MM.1S (cell line): ENCODE measurements around the gene DDIT3.
"Not testable (repeated sequence)": the region's sequence is repeated elsewhere in the genome, so short reads cannot be mapped to it uniquely, and the experiment has no call there.

Source experiments
- DNase-seq: peaks from one replicate; pipeline ENCODE4 v3.0.0-alpha.2; 2015
- H2AFZ ChIP-seq: fragments of 300-600 bp; sonication (generic); 2 replicates; pipeline ENCODE4 v1.6.0; 2016; ENCODE audit warnings: antibody characterized with exemption, low read length
- H3F3A ChIP-seq: fragments of 300-600 bp; sonication (generic); 2 replicates; pipeline ENCODE4 v1.6.1; 2016; ENCODE audit warnings: mild to moderate bottlenecking, antibody characterized with exemption, low read length, moderate library complexity, mixed read lengths; ENCODE audit not compliant: insufficient read depth
- H3K27ac ChIP-seq: fragments of 300-600 bp; sonication (generic); 2 replicates; pipeline ENCODE4 v1.5.1; 2016; ENCODE audit warnings: mild to moderate bottlenecking, low read length
- H3K27me3 ChIP-seq: fragments of 300-600 bp; sonication (generic); replicated peaks from 2 replicates; pipeline ENCODE4 v1.6.0; 2016; ENCODE audit warnings: low read length; ENCODE audit not compliant: insufficient read depth
- H3K36me3 ChIP-seq: fragments of 300-600 bp; sonication (generic); replicated peaks from 2 replicates; pipeline ENCODE4 v1.6.1; 2016; ENCODE audit warnings: mild to moderate bottlenecking, low read length, mixed read lengths; ENCODE audit not compliant: insufficient read depth
- H3K4me1 ChIP-seq: fragments of 300-600 bp; sonication (generic); 2 replicates; pipeline ENCODE4 v1.6.1; 2016; ENCODE audit warnings: low read length, mixed read lengths
- H3K4me2 ChIP-seq: fragments of 300-600 bp; sonication (generic); 2 replicates; pipeline ENCODE4 v1.6.0; 2016; ENCODE audit warnings: low read depth, low read length
- H3K4me3 ChIP-seq: fragments of 300-600 bp; sonication (generic); 2 replicates; pipeline ENCODE4 v1.5.1; 2016; ENCODE audit warnings: low read length, mixed read lengths
- H3K79me2 ChIP-seq: fragments of 300-600 bp; sonication (generic); 2 replicates; pipeline ENCODE4 v1.6.1; 2016; ENCODE audit warnings: mixed run types, low read length, mixed read lengths
- H3K9ac ChIP-seq: fragments of 300-600 bp; sonication (generic); 2 replicates; pipeline ENCODE4 v1.6.1; 2016; ENCODE audit warnings: low read length, mixed read lengths
- H3K9me2 ChIP-seq: fragments of 300-600 bp; sonication (generic); replicated peaks from 2 replicates; pipeline ENCODE4 v1.6.1; 2016; ENCODE audit warnings: mild to moderate bottlenecking, low read length, mixed read lengths; ENCODE audit not compliant: insufficient read depth
- H3K9me3 ChIP-seq: fragments of 300-600 bp; sonication (generic); replicated peaks from 2 replicates; pipeline ENCODE4 v1.6.1; 2016; ENCODE audit warnings: mild to moderate bottlenecking, low read length, mixed read lengths; ENCODE audit not compliant: insufficient read depth
- H4K20me1 ChIP-seq: fragments of 300-600 bp; sonication (generic); 2 replicates; pipeline ENCODE4 v1.6.1; 2016; ENCODE audit warnings: mild to moderate bottlenecking, low read length, moderate library complexity, mixed read lengths; ENCODE audit not compliant: insufficient read depth
- CTCF ChIP-seq: fragments of 300-600 bp; sonication (generic); IDR thresholded peaks from 2 replicates; pipeline ENCODE4 v1.5.1; 2016; ENCODE audit warnings: antibody characterized with exemption, low read length, mixed read lengths
- EZH2 ChIP-seq: fragments of 300-600 bp; sonication (generic); optimal IDR thresholded peaks from 2 replicates; pipeline ENCODE3; 2017; ENCODE audit warnings: low read depth, mild to moderate bottlenecking, antibody characterized with exemption, low read length, mixed read lengths
- EZH2phosphoT487 ChIP-seq: fragments of 300-600 bp; sonication (generic); IDR thresholded peaks from 2 replicates; pipeline ENCODE4 v1.6.1; 2018; ENCODE audit warnings: antibody characterized with exemption, low read length

The DDIT3 gene

DNA sequence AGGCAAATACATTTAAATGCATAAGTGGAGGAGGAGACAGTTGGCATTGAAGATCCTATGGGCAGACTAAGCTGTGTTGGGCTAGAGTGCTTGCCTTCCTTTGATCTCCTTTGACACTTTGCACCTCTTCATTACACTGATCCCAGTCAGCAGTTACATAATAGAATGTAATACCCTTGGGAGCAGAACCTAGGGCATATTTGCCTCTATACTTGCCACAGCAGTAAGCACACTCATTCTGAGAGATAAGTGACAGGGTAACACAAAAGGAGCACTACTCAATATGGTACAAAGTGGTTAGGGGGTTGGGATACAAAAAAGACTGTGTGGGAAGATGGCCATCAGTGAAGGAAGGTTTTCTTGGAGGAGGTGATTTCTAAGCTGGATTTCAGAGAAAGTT lies 23.5 kb downstream of the DDIT3 start:
- Histone ChIP-seq H3K36me3 (peaks cover 14% of the 10 kb centered on the region), H2AFZ (no peak overlapping the region), H3K9me2 (no peaks in the 10 kb centered on the region), H3K9me3 (no peaks in the 10 kb centered on the region), H3K27ac (no peak overlapping the region), H4K20me1 (no peaks in the 10 kb centered on the region), H3K4me2 (no peak overlapping the region), H3K79me2 (peaks cover 5% of the 10 kb centered on the region), H3F3A (no peaks in the 10 kb centered on the region), H3K4me3 (no peak overlapping the region), H3K27me3 (no peaks in the 10 kb centered on the region), H3K4me1 (no peaks in the 10 kb centered on the region), H3K9ac (no peak overlapping the region)
- TF ChIP-seq CTCF: no peak
- DNase-seq: no peak

GRCh38 chr12:57495051-57495701 lies 25.1 kb downstream of the DDIT3 start:
- H4K20me1 ChIP-seq, H3K4me3 ChIP-seq, H2AFZ ChIP-seq, H3K4me1 ChIP-seq, H3K4me2 ChIP-seq, H3K9me2 ChIP-seq, DNase-seq, H3K27ac ChIP-seq, H3K27me3 ChIP-seq, H3K9ac ChIP-seq, H3F3A ChIP-seq, H3K9me3 ChIP-seq: not testable (repeated sequence)
- H3K36me3 ChIP-seq: peaks cover 14% of the 10 kb centered on the region
- peaks cover 13% of the 10 kb centered on the region for H3K79me2 ChIP-seq

- H3K36me3 ChIP-seq: peaks cover 16% of the 10 kb centered on the region; the same call in 1 of the 2 replicates
- no peaks in the 10 kb centered on the region for H4K20me1 ChIP-seq
- H3K27ac ChIP-seq: no peak overlapping the region
- 0 out of 2 replicates have a peak, but pooled peaks cover 9% of the 10 kb centered on the region for H3F3A ChIP-seq
- H2AFZ ChIP-seq: no peak overlapping the region
- H3K9me2 ChIP-seq: no peaks in the 10 kb centered on the region
- peaks cover 41% of the 10 kb centered on the region for H3K79me2 ChIP-seq
- peaks cover 14% of the 10 kb centered on the region for H3K4me1 ChIP-seq
- peak; percentile 11; the same call in 1 of the 2 replicates for TF ChIP-seq CTCF
- no peak for TF ChIP-seq EZH2
- no peak overlapping the region for H3K4me3 ChIP-seq
- no peak overlapping the region for H3K4me2 ChIP-seq
- no peak overlapping the region for H3K9ac ChIP-seq
- H3K9me3 ChIP-seq: no peaks in the 10 kb centered on the region
- no peak for DNase-seq
- no peaks in the 10 kb centered on the region for H3K27me3 ChIP-seq
Observed at GRCh38 chr12:57491393-57492280, 28.7 kb downstream of the DDIT3 start.

DNA sequence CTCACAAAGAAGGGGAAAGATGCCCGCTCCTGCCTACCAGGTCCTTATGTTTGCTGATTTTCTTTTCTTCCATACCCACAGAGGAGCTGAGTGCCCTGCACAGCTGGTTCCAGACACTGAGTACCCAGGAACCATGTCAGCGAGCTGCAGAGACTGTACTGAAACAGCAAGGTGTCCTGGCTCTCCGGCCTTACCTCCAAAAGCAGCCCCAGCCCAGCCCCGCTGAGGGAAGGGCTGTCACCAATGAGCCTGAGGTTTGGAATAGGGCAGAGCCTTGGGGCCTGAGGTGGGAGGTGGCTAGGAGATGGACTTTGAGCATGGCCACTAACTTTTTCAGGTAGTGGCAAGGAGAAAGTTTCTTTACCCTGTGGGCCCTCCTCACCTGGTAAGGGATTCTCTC lies 30.2 kb downstream of the DDIT3 start:
- Histone ChIP-seq H3K9ac (no peak overlapping the region), H2AFZ (no peak overlapping the region), H3K9me2 (no peaks in the 10 kb centered on the region), H4K20me1 (no peaks in the 10 kb centered on the region), H3K27ac (no peak overlapping the region), H3K79me2 (peaks cover 41% of the 10 kb centered on the region), H3K4me2 (no peak overlapping the region), H3K27me3 (no peaks in the 10 kb centered on the region), H3K4me3 (no peak overlapping the region), H3F3A (0 out of 2 replicates have a peak, but pooled peaks cover 9% of the 10 kb centered on the region), H3K36me3 (peaks cover 16% of the 10 kb centered on the region; the same call in 1 of the 2 replicates), H3K4me1 (peaks cover 14% of the 10 kb centered on the region), H3K9me3 (no peaks in the 10 kb centered on the region)
- TF ChIP-seq CTCF (no peak), EZH2 (no peak), EZH2phosphoT487 (no peak)
- DNase-seq: no peak
